ENCODE data around the gene SERPINA4. TPM values are rescaled to one million over a fixed set of nuclear protein-coding genes. Genes with fewer than 3 reads are reported as not detected.

SERPINA4 gene
- total and polyA plus RNA-seq, 2 experiments from 2014 or later: not detected

DNA sequence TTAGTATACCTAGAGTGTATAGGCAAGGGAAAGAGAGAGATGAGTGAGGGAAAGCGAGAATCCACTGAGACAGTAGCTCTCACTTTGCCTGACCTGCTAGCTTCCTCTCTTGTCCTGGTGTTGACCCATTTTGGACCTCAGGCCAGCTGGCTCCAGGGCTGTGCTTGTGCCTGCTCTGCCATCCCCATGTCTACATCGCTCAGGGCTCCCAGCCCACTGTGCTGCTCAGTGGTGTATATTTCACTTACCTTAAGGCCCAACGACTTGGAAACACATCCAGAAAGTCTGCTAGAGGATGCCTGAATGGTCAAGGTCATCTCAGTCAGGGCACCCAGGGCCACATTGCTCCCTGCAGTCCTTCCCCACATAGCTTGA is 964 bp upstream of the SERPINA4 start:
- Mint-ChIP-seq H3K4me1 (no peaks in the 10 kb centered on the region), H3K27ac (no peak overlapping the region), H3K4me3 (no peak overlapping the region), H3K36me3 (ENCODE audit: low read depth) (no peaks in the 10 kb centered on the region), H3K9me3 (peaks cover 6% of the 10 kb centered on the region; the same call in 2 of the 3 replicates), H3K27me3 (ENCODE audit: insufficient read depth, low read depth, poor library complexity) (peaks cover 5% of the 10 kb centered on the region)
- Histone ChIP-seq H3K4me3 (no peak overlapping the region), H3K4me1 (ENCODE audit: insufficient read depth) (no peaks in the 10 kb centered on the region), H3K27ac (ENCODE audit: low read depth) (no peak overlapping the region), H3K36me3 (ENCODE audit: insufficient read depth) (no peaks in the 10 kb centered on the region), H3K9me2 (ENCODE audit: insufficient read depth) (no peaks in the 10 kb centered on the region; the same call in 1 of the 2 replicates), H3K79me2 (replicated peaks; ENCODE audit: insufficient read depth) (no peaks in the 10 kb centered on the region), H4K20me1 (replicated peaks; ENCODE audit: insufficient read depth) (no peaks in the 10 kb centered on the region), H3K4me2 (no peak overlapping the region), H3F3A (replicated peaks; ENCODE audit: low read depth) (no peaks in the 10 kb centered on the region), H3K27me3 (ENCODE audit: insufficient read depth) (no peaks in the 10 kb centered on the region), H2AFZ (no peak overlapping the region)
- DNase-seq (ENCODE audit: low spot score): no peak
- TF ChIP-seq, protein P1, sequence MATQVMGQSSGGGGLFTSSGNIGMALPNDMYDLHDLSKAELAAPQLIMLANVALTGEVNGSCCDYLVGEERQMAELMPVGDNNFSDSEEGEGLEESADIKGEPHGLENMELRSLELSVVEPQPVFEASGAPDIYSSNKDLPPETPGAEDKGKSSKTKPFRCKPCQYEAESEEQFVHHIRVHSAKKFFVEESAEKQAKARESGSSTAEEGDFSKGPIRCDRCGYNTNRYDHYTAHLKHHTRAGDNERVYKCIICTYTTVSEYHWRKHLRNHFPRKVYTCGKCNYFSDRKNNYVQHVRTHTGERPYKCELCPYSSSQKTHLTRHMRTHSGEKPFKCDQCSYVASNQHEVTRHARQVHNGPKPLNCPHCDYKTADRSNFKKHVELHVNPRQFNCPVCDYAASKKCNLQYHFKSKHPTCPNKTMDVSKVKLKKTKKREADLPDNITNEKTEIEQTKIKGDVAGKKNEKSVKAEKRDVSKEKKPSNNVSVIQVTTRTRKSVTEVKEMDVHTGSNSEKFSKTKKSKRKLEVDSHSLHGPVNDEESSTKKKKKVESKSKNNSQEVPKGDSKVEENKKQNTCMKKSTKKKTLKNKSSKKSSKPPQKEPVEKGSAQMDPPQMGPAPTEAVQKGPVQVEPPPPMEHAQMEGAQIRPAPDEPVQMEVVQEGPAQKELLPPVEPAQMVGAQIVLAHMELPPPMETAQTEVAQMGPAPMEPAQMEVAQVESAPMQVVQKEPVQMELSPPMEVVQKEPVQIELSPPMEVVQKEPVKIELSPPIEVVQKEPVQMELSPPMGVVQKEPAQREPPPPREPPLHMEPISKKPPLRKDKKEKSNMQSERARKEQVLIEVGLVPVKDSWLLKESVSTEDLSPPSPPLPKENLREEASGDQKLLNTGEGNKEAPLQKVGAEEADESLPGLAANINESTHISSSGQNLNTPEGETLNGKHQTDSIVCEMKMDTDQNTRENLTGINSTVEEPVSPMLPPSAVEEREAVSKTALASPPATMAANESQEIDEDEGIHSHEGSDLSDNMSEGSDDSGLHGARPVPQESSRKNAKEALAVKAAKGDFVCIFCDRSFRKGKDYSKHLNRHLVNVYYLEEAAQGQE (IDR thresholded peaks at IDR 0.05; ENCODE audit: unreplicated experiment): no peak
- TF ChIP-seq ZNF114 (CRISPR knock-in tag; IDR thresholded peaks at IDR 0.05) (no peak), EZH2phosphoT487 (IDR thresholded peaks at IDR 0.05; ENCODE audit: unreplicated experiment) (no peak), POLR2AphosphoS5 (IDR thresholded peaks at IDR 0.05; ENCODE audit: low read depth) (no peak)
- ATAC-seq: no peak

DNA sequence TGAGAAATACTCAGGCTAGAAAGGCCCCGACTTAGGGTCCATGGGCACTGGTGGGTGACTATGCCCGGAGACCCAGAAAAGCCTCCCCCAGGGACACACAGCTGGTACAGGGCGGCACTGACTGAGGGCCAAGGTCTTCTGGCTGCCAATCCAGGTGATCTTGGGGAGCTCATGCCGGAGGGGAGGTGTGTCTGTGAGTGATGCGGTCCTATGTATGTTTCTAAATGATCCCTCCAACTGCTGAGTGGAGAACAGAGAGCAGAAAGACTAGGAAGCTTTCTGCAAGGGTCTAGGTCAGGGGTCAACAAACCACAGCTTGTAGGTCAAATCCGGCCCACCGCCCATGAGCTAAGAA is 391 bp downstream of the SERPINA4 start:
- Mint-ChIP-seq H3K36me3 (ENCODE audit: low read depth) (no peaks in the 10 kb centered on the region), H3K4me3 (no peak overlapping the region), H3K27me3 (ENCODE audit: insufficient read depth, low read depth, poor library complexity) (peaks cover 5% of the 10 kb centered on the region), H3K27ac (no peak overlapping the region), H3K9me3 (no peaks in the 10 kb centered on the region), H3K4me1 (no peaks in the 10 kb centered on the region)
- no peaks in the 10 kb centered on the region for H3K36me3 ChIP-seq (ENCODE audit: insufficient read depth)
- H4K20me1 ChIP-seq (replicated peaks; ENCODE audit: insufficient read depth): no peaks in the 10 kb centered on the region
- H3K4me2 ChIP-seq: no peak overlapping the region
- no peaks in the 10 kb centered on the region; the same call in 1 of the 2 replicates for H3K9me2 ChIP-seq (ENCODE audit: insufficient read depth)
- no peaks in the 10 kb centered on the region for H3K4me1 ChIP-seq (ENCODE audit: insufficient read depth)
- no peaks in the 10 kb centered on the region for H3K79me2 ChIP-seq (replicated peaks; ENCODE audit: insufficient read depth)
- no peak overlapping the region for H2AFZ ChIP-seq
- H3K27me3 ChIP-seq (ENCODE audit: insufficient read depth): no peaks in the 10 kb centered on the region
- no peak overlapping the region for H3K27ac ChIP-seq (ENCODE audit: low read depth)
- no peak overlapping the region for H3K4me3 ChIP-seq
- H3F3A ChIP-seq (replicated peaks; ENCODE audit: low read depth): no peaks in the 10 kb centered on the region
- DNase-seq (ENCODE audit: low spot score) (no peak), ATAC-seq (no peak)
- TF ChIP-seq POLR2AphosphoS5 (IDR thresholded peaks at IDR 0.05; ENCODE audit: low read depth): no peak
- TF ChIP-seq STAT1 (IDR thresholded peaks at IDR 0.05; ENCODE audit: unreplicated experiment): no peak
- TF ChIP-seq, protein P1 (IDR thresholded peaks at IDR 0.05; ENCODE audit: unreplicated experiment): no peak
- TF ChIP-seq CREB1 (CRISPR knock-in tag; IDR thresholded peaks at IDR 0.05; ENCODE audit: low read depth): no peak
- no peak for TF ChIP-seq NANOG (IDR thresholded peaks at IDR 0.05; ENCODE audit: borderline replicate concordance)
- TF ChIP-seq, protein P2, sequence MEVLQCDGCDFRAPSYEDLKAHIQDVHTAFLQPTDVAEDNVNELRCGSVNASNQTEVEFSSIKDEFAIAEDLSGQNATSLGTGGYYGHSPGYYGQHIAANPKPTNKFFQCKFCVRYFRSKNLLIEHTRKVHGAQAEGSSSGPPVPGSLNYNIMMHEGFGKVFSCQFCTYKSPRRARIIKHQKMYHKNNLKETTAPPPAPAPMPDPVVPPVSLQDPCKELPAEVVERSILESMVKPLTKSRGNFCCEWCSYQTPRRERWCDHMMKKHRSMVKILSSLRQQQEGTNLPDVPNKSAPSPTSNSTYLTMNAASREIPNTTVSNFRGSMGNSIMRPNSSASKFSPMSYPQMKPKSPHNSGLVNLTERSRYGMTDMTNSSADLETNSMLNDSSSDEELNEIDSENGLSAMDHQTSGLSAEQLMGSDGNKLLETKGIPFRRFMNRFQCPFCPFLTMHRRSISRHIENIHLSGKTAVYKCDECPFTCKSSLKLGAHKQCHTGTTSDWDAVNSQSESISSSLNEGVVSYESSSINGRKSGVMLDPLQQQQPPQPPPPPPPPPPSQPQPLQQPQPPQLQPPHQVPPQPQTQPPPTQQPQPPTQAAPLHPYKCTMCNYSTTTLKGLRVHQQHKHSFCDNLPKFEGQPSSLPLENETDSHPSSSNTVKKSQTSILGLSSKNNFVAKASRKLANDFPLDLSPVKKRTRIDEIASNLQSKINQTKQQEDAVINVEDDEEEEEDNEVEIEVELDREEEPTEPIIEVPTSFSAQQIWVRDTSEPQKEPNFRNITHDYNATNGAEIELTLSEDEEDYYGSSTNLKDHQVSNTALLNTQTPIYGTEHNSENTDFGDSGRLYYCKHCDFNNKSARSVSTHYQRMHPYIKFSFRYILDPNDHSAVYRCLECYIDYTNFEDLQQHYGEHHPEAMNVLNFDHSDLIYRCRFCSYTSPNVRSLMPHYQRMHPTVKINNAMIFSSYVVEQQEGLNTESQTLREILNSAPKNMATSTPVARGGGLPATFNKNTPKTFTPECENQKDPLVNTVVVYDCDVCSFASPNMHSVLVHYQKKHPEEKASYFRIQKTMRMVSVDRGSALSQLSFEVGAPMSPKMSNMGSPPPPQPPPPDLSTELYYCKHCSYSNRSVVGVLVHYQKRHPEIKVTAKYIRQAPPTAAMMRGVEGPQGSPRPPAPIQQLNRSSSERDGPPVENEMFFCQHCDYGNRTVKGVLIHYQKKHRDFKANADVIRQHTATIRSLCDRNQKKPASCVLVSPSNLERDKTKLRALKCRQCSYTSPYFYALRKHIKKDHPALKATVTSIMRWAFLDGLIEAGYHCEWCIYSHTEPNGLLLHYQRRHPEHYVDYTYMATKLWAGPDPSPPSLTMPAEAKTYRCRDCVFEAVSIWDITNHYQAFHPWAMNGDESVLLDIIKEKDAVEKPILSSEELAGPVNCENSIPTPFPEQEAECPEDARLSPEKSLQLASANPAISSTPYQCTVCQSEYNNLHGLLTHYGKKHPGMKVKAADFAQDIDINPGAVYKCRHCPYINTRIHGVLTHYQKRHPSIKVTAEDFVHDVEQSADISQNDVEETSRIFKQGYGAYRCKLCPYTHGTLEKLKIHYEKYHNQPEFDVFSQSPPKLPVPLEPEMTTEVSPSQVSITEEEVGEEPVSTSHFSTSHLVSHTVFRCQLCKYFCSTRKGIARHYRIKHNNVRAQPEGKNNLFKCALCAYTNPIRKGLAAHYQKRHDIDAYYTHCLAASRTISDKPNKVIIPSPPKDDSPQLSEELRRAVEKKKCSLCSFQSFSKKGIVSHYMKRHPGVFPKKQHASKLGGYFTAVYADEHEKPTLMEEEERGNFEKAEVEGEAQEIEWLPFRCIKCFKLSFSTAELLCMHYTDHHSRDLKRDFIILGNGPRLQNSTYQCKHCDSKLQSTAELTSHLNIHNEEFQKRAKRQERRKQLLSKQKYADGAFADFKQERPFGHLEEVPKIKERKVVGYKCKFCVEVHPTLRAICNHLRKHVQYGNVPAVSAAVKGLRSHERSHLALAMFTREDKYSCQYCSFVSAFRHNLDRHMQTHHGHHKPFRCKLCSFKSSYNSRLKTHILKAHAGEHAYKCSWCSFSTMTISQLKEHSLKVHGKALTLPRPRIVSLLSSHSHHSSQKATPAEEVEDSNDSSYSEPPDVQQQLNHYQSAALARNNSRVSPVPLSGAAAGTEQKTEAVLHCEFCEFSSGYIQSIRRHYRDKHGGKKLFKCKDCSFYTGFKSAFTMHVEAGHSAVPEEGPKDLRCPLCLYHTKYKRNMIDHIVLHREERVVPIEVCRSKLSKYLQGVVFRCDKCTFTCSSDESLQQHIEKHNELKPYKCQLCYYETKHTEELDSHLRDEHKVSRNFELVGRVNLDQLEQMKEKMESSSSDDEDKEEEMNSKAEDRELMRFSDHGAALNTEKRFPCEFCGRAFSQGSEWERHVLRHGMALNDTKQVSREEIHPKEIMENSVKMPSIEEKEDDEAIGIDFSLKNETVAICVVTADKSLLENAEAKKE (CRISPR knock-in tag; IDR thresholded peaks at IDR 0.05): no peak
- no peak for TF ChIP-seq ZNF331 (CRISPR knock-in tag; IDR thresholded peaks at IDR 0.05; ENCODE audit: low read depth)

All from GM23338 (cell line).